Tibial nerve (tissue), 4 donors: ENCODE results near the gene ITGB6.

Experiments
- EP300 ChIP-seq, 2 donors: sonication (generic); formaldehyde crosslinking; IDR thresholded peaks; one replicate each; pipeline ENCODE4 v1.6.1; 2017; ENCODE audit warnings: antibody characterized with exemption in 2 of 2, mild to moderate bottlenecking in 1 of 2
- POLR2A ChIP-seq, 2 donors: fragments of 450-650 bp; IDR thresholded peaks; one replicate each; pipeline ENCODE4 v1.6.1; 2017; ENCODE audit warnings: antibody characterized with exemption in 2 of 2, mild to moderate bottlenecking in 2 of 2, moderate library complexity in 2 of 2
- TF ChIP-seq, protein P1 (sequence below), 5 experiments: fragments of 200-600 bp in 3 of 5; fragments of 450-650 bp in 2 of 5; sonication (generic) in 3 of 5; IDR thresholded peaks; one replicate each; pipeline ENCODE4 v1.5.1; 2016 to 2019; ENCODE audit warnings: antibody characterized with exemption in 5 of 5, mild to moderate bottlenecking in 3 of 5, moderate library complexity in 2 of 5

DNA sequence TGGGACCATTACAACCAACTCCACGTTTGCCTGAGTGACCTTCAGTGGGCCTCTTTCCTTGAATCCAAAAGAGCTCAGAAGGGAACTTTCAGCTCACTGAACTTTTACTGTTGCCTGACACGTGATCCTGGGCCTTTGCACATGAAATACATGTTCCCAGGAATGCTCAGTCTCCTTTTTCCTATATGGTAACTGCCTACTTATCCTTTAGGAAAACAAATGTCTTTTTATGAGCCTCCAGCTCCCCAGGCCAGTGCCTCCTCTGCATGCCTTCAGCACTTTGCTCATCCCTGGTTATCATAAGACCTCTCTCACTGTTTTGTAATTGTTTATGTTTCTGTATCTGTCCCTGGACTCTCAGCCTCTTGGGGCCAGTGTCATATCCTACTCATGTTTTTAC is 142.7 kb downstream of the ITGB6 start:
- TF ChIP-seq, protein P1, sequence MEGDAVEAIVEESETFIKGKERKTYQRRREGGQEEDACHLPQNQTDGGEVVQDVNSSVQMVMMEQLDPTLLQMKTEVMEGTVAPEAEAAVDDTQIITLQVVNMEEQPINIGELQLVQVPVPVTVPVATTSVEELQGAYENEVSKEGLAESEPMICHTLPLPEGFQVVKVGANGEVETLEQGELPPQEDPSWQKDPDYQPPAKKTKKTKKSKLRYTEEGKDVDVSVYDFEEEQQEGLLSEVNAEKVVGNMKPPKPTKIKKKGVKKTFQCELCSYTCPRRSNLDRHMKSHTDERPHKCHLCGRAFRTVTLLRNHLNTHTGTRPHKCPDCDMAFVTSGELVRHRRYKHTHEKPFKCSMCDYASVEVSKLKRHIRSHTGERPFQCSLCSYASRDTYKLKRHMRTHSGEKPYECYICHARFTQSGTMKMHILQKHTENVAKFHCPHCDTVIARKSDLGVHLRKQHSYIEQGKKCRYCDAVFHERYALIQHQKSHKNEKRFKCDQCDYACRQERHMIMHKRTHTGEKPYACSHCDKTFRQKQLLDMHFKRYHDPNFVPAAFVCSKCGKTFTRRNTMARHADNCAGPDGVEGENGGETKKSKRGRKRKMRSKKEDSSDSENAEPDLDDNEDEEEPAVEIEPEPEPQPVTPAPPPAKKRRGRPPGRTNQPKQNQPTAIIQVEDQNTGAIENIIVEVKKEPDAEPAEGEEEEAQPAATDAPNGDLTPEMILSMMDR (IDR thresholded peaks at IDR 0.05) = no peak
- TF ChIP-seq POLR2A (IDR thresholded peaks at IDR 0.05) (no peak), EP300 (IDR thresholded peaks at IDR 0.05) (no peak)
